Aorta (tissue), 5 donors: ENCODE results near the gene MANBA. TPM values are rescaled to one million over a fixed set of nuclear protein-coding genes. Genes with fewer than 3 reads are reported as not detected.

Source experiments
- ATAC-seq: fragments of 200-7000 bp; cut with Tn5 transposase; one replicate; pipeline ENCODE4 v1.9.1; 2022; ENCODE audit warnings: moderate library complexity; ENCODE audit not compliant: low FRiP score
- DNase-seq, 2 donors: peaks; one replicate each; pipeline ENCODE4 v3.0.0-alpha.2; 2020
- H3K27ac ChIP-seq, 2 donors: one replicate each; pipeline ENCODE4 v1.5.1; 2013; ENCODE audit warnings: low read length in 2 of 2, mild to moderate bottlenecking in 2 of 2, moderate library complexity in 2 of 2, control low read depth in 1 of 2, inconsistent platforms in 1 of 2, low read depth in 1 of 2
- H3K27me3 ChIP-seq, 2 donors: one replicate each; pipeline ENCODE4 v1.6.1; 2013; ENCODE audit warnings: control low read depth in 1 of 2, low read length in 1 of 2, mild to moderate bottlenecking in 1 of 2, moderate library complexity in 1 of 2; ENCODE audit not compliant: insufficient read depth in 2 of 2, control insufficient read depth in 1 of 2
- H3K36me3 ChIP-seq, 2 donors: one replicate each; pipeline ENCODE4 v1.6.1; 2013; ENCODE audit warnings: control low read depth in 1 of 2, low read length in 1 of 2, mild to moderate bottlenecking in 1 of 2; ENCODE audit not compliant: insufficient read depth in 2 of 2, control insufficient read depth in 1 of 2
- H3K4me1 ChIP-seq, 2 donors: one replicate each; pipeline ENCODE4 v1.6.1; 2013; ENCODE audit warnings: low read length in 2 of 2, control low read depth in 1 of 2, mild to moderate bottlenecking in 1 of 2, moderate library complexity in 1 of 2; ENCODE audit not compliant: insufficient read depth in 2 of 2, control insufficient read depth in 1 of 2
- H3K4me3 ChIP-seq, 2 donors: one replicate each; pipeline ENCODE4 v1.5.1; 2013; ENCODE audit warnings: low read length in 2 of 2, control low read depth in 1 of 2, mild to moderate bottlenecking in 1 of 2
- H3K9me3 ChIP-seq: one replicate; pipeline ENCODE4 v1.6.1; 2013; ENCODE audit warnings: mild to moderate bottlenecking, low read length; ENCODE audit not compliant: control insufficient read depth
- WGBS, 2 donors: extraction: QIAGEN DNeasy Blood & Tissue Kit; methylation state at CpG; one replicate each; pipeline ENCODE4 v1.1.7; 2013; 5-methylcytosine and 5-hydroxymethylcytosine counted together
- intact Hi-C, 2 donors: fragments of 100-400 bp; cut with DNase I; formaldehyde crosslinking; loops; one replicate each; pipeline versions ENCODE4 v1.14.2 to v1.15.0; 2022
- polyA plus RNA-seq, 2 donors: library from polyadenylated mRNA; stranded (reverse); fragments of 200-250 nt; gene quantifications; one replicate each; pipeline ENCODE4 v1.2.3, GENCODE V29; 2013
- total RNA-seq, 2 donors: library from RNA; stranded (reverse); fragmentation: NEBNext Ultra II Directional; extraction: Animal tissue kit (Norgen Biotek cat#: 25700); gene quantifications; one replicate each; pipeline ENCODE4 v1.2.1, GENCODE V29; 2021
- donor health status: healthy with polysubstance abuse.
- donor health status: Bipolar disorder and iron deficiency.
- donor health status: DM: no; HTN: no; CAD: no.
- donor health status: DM: no; HTN: no; CAD: no.
- donor health status: DM: yes; HTN: yes; CAD: no.

The MANBA gene
- total and polyA plus RNA-seq, 4 donors = 16.8 to 41.4 (median 20.4) TPM

- no peaks in the 10 kb centered on the region for H3K9me3 ChIP-seq
- no peak overlapping the region for H3K27ac ChIP-seq
- 84% methylated on average over 3 of the region's 3 CpGs for WGBS, 2 donors
- ATAC-seq (no peak), DNase-seq (no peak)
- intact Hi-C loops = no loop called here
- peaks cover 0 to 1% of the 10 kb centered on the region in 2 donors for H3K4me1 ChIP-seq
- H3K36me3 ChIP-seq = peaks cover 0 to 3% of the 10 kb centered on the region in 2 donors
- no peak overlapping the region for H3K4me3 ChIP-seq
- H3K27me3 ChIP-seq = no peaks in the 10 kb centered on the region
Measured at GRCh38 chr4:102685768-102686167, 75.0 kb downstream of the MANBA start.

GRCh38 chr4:102684610-102685052, 76.1 kb downstream of the MANBA start:
- no peak for ATAC-seq
- intact Hi-C loops = no loop called here
- Histone ChIP-seq H3K36me3 (peaks cover 0 to 3% of the 10 kb centered on the region in 2 donors), H3K27me3 (no peaks in the 10 kb centered on the region), H3K9me3 (no peaks in the 10 kb centered on the region), H3K4me1 (peaks cover 0 to 1% of the 10 kb centered on the region in 2 donors), H3K4me3 (no peak overlapping the region), H3K27ac (no peak overlapping the region)
- DNase-seq = no peak
- WGBS, 2 donors = 91 to 93% methylated on average over 4 of the region's 4 CpGs

- Histone ChIP-seq H3K27ac (no peak overlapping the region), H3K9me3 (no peaks in the 10 kb centered on the region), H3K36me3 (peaks cover 0 to 3% of the 10 kb centered on the region in 2 donors), H3K4me3 (no peak overlapping the region), H3K27me3 (no peaks in the 10 kb centered on the region), H3K4me1 (peaks cover 0 to 1% of the 10 kb centered on the region in 2 donors)
- WGBS, 2 donors = 75 to 85% methylated on average over 5 of the region's 5 CpGs
- ATAC-seq (no peak), DNase-seq (no peak)
- intact Hi-C loops = no loop called here
Measured at GRCh38 chr4:102683881-102684609, 76.7 kb downstream of the MANBA start.

GRCh38 chr4:102678695-102679335, 82.0 kb downstream of the MANBA start:
- Histone ChIP-seq H3K9me3 (no peaks in the 10 kb centered on the region), H3K36me3 (peaks cover 0 to 3% of the 10 kb centered on the region in 2 donors), H3K27me3 (no peaks in the 10 kb centered on the region), H3K4me3 (no peak overlapping the region), H3K27ac (no peak overlapping the region), H3K4me1 (peaks cover 0 to 1% of the 10 kb centered on the region in 2 donors)
- intact Hi-C loops = no loop called here
- DNase-seq = no peak
- ATAC-seq = no peak
- 81 to 84% methylated on average over 4 of the region's 4 CpGs for WGBS, 2 donors

- H3K4me3 ChIP-seq = no peak overlapping the region
- H3K36me3 ChIP-seq = peaks cover 0 to 3% of the 10 kb centered on the region in 2 donors
- H3K27me3 ChIP-seq = no peaks in the 10 kb centered on the region
- 96% methylated on average over 2 of the region's 2 CpGs for WGBS, 2 donors
- H3K27ac ChIP-seq = no peak overlapping the region
- no peak for ATAC-seq
- intact Hi-C loops = no loop called here
- peaks cover 0 to 1% of the 10 kb centered on the region in 2 donors for H3K4me1 ChIP-seq
- H3K9me3 ChIP-seq = no peaks in the 10 kb centered on the region
- no peak for DNase-seq
Measured at GRCh38 chr4:102678107-102678506, 82.7 kb downstream of the MANBA start.

- ATAC-seq (no peak), DNase-seq (no peak)
- peaks cover 0 to 1% of the 10 kb centered on the region in 2 donors for H3K36me3 ChIP-seq
- no peaks in the 10 kb centered on the region for H3K27me3 ChIP-seq
- H3K27ac ChIP-seq = no peak overlapping the region
- 45 to 67% methylated on average over 1 of the region's 1 CpG for WGBS, 2 donors
- H3K4me3 ChIP-seq = no peak overlapping the region
- intact Hi-C loops = no loop called here
- no peaks in the 10 kb centered on the region for H3K9me3 ChIP-seq
- no peaks in the 10 kb centered on the region for H3K4me1 ChIP-seq
Measured at GRCh38 chr4:102675141-102675540, 85.6 kb downstream of the MANBA start.

- no peaks in the 10 kb centered on the region for H3K9me3 ChIP-seq
- DNase-seq (no peak), ATAC-seq (no peak)
- WGBS, 2 donors = 81 to 92% methylated on average over 1 of the region's 1 CpG
- intact Hi-C loops = no loop called here
- H3K27ac ChIP-seq = no peak overlapping the region
- H3K27me3 ChIP-seq = no peaks in the 10 kb centered on the region
- H3K4me3 ChIP-seq = no peak overlapping the region
- H3K36me3 ChIP-seq = peaks cover 0 to 2% of the 10 kb centered on the region in 2 donors
- H3K4me1 ChIP-seq = no peaks in the 10 kb centered on the region
Measured at GRCh38 chr4:102667001-102667400, 93.8 kb downstream of the MANBA start.

- WGBS, 2 donors = 90 to 91% methylated on average over 3 of the region's 3 CpGs
- no peaks in the 10 kb centered on the region for H3K9me3 ChIP-seq
- no peak overlapping the region for H3K27ac ChIP-seq
- H3K36me3 ChIP-seq = peaks cover 0 to 2% of the 10 kb centered on the region in 2 donors
- intact Hi-C loops = no loop called here
- H3K4me3 ChIP-seq = no peak overlapping the region
- DNase-seq (no peak), ATAC-seq (no peak)
- no peaks in the 10 kb centered on the region for H3K27me3 ChIP-seq
- H3K4me1 ChIP-seq = no peaks in the 10 kb centered on the region
Measured at GRCh38 chr4:102665527-102665926, 95.2 kb downstream of the MANBA start.

GRCh38 chr4:102663073-102663472, 97.7 kb downstream of the MANBA start:
- peaks cover 0 to 4% of the 10 kb centered on the region in 2 donors for H3K36me3 ChIP-seq
- WGBS, 2 donors = 59 to 69% methylated on average over 1 of the region's 1 CpG

More at GRCh38 chr4:102663073-102663472, 97.7 kb downstream of the MANBA start:
- Histone ChIP-seq H3K27me3 (no peaks in the 10 kb centered on the region), H3K9me3 (no peaks in the 10 kb centered on the region), H3K4me1 (no peaks in the 10 kb centered on the region), H3K4me3 (no peak overlapping the region), H3K27ac (no peak overlapping the region)
- ATAC-seq (no peak), DNase-seq (no peak)
- intact Hi-C loops = no loop called here
